Measurements from ENCODE around the gene RNASE8.
A peak's percentile ranks its signal among the peaks of the same experiment; 100 is the strongest.

RNASE8 gene

GRCh38 chr14:21023174-21023573 lies 34.4 kb upstream of the RNASE8 start:
- TF ChIP-seq JUND (IDR thresholded peaks at IDR 0.05; ENCODE audit: low read depth), result no peak
- DNase-seq (ENCODE audit: low read depth in 1 of 2, low spot score in 1 of 2), result no peak
- in situ Hi-C loops (cut with HindIII; ENCODE audit: low pct_unique_long_range_greater_than_20kb, low sequenced_read_pairs), result no loop called here

- in situ Hi-C loops (cut with HindIII; ENCODE audit: low pct_unique_long_range_greater_than_20kb, low sequenced_read_pairs), result no loop called here
- no peak for TF ChIP-seq JUND (IDR thresholded peaks at IDR 0.05; ENCODE audit: low read depth)
- no peak for DNase-seq (ENCODE audit: low read depth in 1 of 2, low spot score in 1 of 2)
Measured at GRCh38 chr14:21023817-21024584, 33.6 kb upstream of the RNASE8 start.

GRCh38 chr14:21024585-21025370 lies 32.8 kb upstream of the RNASE8 start, which contains the start of gene NDRG2:
TSS of gene NDRG2 (minus strand) at chr14:21025061. CDS start at chr14:21023315, 1,746 bp downstream.
- in situ Hi-C loops (cut with HindIII; ENCODE audit: low pct_unique_long_range_greater_than_20kb, low sequenced_read_pairs), result no loop called here
- DNase-seq (ENCODE audit: low read depth in 1 of 2, low spot score in 1 of 2), result peak; percentile 71 to 84
- TF ChIP-seq JUND (IDR thresholded peaks at IDR 0.05; ENCODE audit: low read depth), result no peak

GRCh38 chr14:21025371-21026273 lies 32.0 kb upstream of the RNASE8 start:
- DNase-seq (ENCODE audit: low read depth in 1 of 2, low spot score in 1 of 2), result no peak
- in situ Hi-C loops (cut with HindIII; ENCODE audit: low pct_unique_long_range_greater_than_20kb, low sequenced_read_pairs), result no loop called here
- TF ChIP-seq JUND (IDR thresholded peaks at IDR 0.05; ENCODE audit: low read depth), result no peak

- TF ChIP-seq JUND (IDR thresholded peaks at IDR 0.05; ENCODE audit: low read depth), result no peak
- DNase-seq (ENCODE audit: low read depth in 1 of 2, low spot score in 1 of 2), result no peak
- in situ Hi-C loops (cut with HindIII; ENCODE audit: low pct_unique_long_range_greater_than_20kb, low sequenced_read_pairs), result no loop called here
Measured at GRCh38 chr14:21026274-21026987, 31.2 kb upstream of the RNASE8 start.

GRCh38 chr14:21026988-21027315 lies 30.7 kb upstream of the RNASE8 start:
- no peak for TF ChIP-seq JUND (IDR thresholded peaks at IDR 0.05; ENCODE audit: low read depth)
- in situ Hi-C loops (cut with HindIII; ENCODE audit: low pct_unique_long_range_greater_than_20kb, low sequenced_read_pairs), result no loop called here
- DNase-seq (ENCODE audit: low read depth in 1 of 2, low spot score in 1 of 2), result no peak

- no peak for TF ChIP-seq JUND (IDR thresholded peaks at IDR 0.05; ENCODE audit: low read depth)
- in situ Hi-C loops (cut with HindIII; ENCODE audit: low pct_unique_long_range_greater_than_20kb, low sequenced_read_pairs), result no loop called here
- no peak for DNase-seq (ENCODE audit: low read depth in 1 of 2, low spot score in 1 of 2)
Measured at GRCh38 chr14:21029917-21030316, 27.7 kb upstream of the RNASE8 start, which contains the start of gene TPPP2. TSS of gene TPPP2 (plus strand) at chr14:21030217. CDS start at chr14:21030582, 365 bp downstream.

GRCh38 chr14:21030531-21030930 lies 27.1 kb upstream of the RNASE8 start:
- in situ Hi-C loops (cut with HindIII; ENCODE audit: low pct_unique_long_range_greater_than_20kb, low sequenced_read_pairs), result no loop called here
- no peak for TF ChIP-seq JUND (IDR thresholded peaks at IDR 0.05; ENCODE audit: low read depth)
- DNase-seq (ENCODE audit: low read depth in 1 of 2, low spot score in 1 of 2), result no peak

GRCh38 chr14:21032326-21033132 lies 25.1 kb upstream of the RNASE8 start:
- no peak for DNase-seq (ENCODE audit: low read depth in 1 of 2, low spot score in 1 of 2)
- in situ Hi-C loops (cut with HindIII; ENCODE audit: low pct_unique_long_range_greater_than_20kb, low sequenced_read_pairs), result no loop called here
- TF ChIP-seq JUND (IDR thresholded peaks at IDR 0.05; ENCODE audit: low read depth), result no peak

- in situ Hi-C loops (cut with HindIII; ENCODE audit: low pct_unique_long_range_greater_than_20kb, low sequenced_read_pairs), result no loop called here
- no peak for TF ChIP-seq JUND (IDR thresholded peaks at IDR 0.05; ENCODE audit: low read depth)
- DNase-seq (ENCODE audit: low read depth in 1 of 2, low spot score in 1 of 2), result no peak
Measured at GRCh38 chr14:21033133-21033698, 24.4 kb upstream of the RNASE8 start.

GRCh38 chr14:21034707-21035106 lies 22.9 kb upstream of the RNASE8 start, which contains the start of gene RNASE13:
TSS of gene RNASE13 (minus strand) at chr14:21034807. CDS start at chr14:21034288, 519 bp downstream.
- TF ChIP-seq JUND (IDR thresholded peaks at IDR 0.05; ENCODE audit: low read depth), result no peak
- in situ Hi-C loops (cut with HindIII; ENCODE audit: low pct_unique_long_range_greater_than_20kb, low sequenced_read_pairs), result no loop called here
- no peak for DNase-seq (ENCODE audit: low read depth in 1 of 2, low spot score in 1 of 2)

Data from T47D (cell line).